Measurements from ENCODE around the gene ADD2.
A peak's percentile ranks its signal among the peaks of the same experiment; 100 is the strongest.

The ADD2 gene

GRCh38 chr2:70651014-70651413 lies 117.0 kb downstream of the ADD2 start:
- no peak for ATAC-seq
- no peak for TF ChIP-seq ZNF8 (CRISPR knock-in tag; IDR thresholded peaks at IDR 0.05)
- TF ChIP-seq ZFP30 (CRISPR knock-in tag; IDR thresholded peaks at IDR 0.05) = no peak
- TF ChIP-seq CREB5 (CRISPR knock-in tag; IDR thresholded peaks at IDR 0.05; ENCODE audit: low read depth) = no peak
- no peak for TF ChIP-seq ZC3H10 (CRISPR knock-in tag; IDR thresholded peaks at IDR 0.05)
- no peak for TF ChIP-seq ISL1 (CRISPR knock-in tag; IDR thresholded peaks at IDR 0.05)

- TF ChIP-seq ZC3H10 (CRISPR knock-in tag; IDR thresholded peaks at IDR 0.05) = no peak
- TF ChIP-seq TCF4 (CRISPR knock-in tag; IDR thresholded peaks at IDR 0.05; ENCODE audit: borderline replicate concordance) = no peak
- no peak for TF ChIP-seq ZNF70 (CRISPR knock-in tag; IDR thresholded peaks at IDR 0.05)
- no peak for TF ChIP-seq ZNF8 (CRISPR knock-in tag; IDR thresholded peaks at IDR 0.05)
- no peak for TF ChIP-seq GLIS3 (CRISPR knock-in tag; IDR thresholded peaks at IDR 0.05)
- no peak for TF ChIP-seq OSR1 (CRISPR knock-in tag; IDR thresholded peaks at IDR 0.05)
- TF ChIP-seq ARNTL (CRISPR knock-in tag; IDR thresholded peaks at IDR 0.05; ENCODE audit: borderline replicate concordance, low read depth) = no peak
- TF ChIP-seq BACH2 (CRISPR knock-in tag; IDR thresholded peaks at IDR 0.05; ENCODE audit: borderline replicate concordance) = no peak
- no peak for TF ChIP-seq ZFP3 (CRISPR knock-in tag; IDR thresholded peaks at IDR 0.05)
- no peak for TF ChIP-seq POU6F1 (CRISPR knock-in tag; IDR thresholded peaks at IDR 0.05; ENCODE audit: borderline replicate concordance, low read depth)
- no peak for TF ChIP-seq TSHZ2 (CRISPR knock-in tag; IDR thresholded peaks at IDR 0.05)
- TF ChIP-seq ZNF565 (CRISPR knock-in tag; conservative IDR thresholded peaks at IDR 0.05; ENCODE audit: low read depth) = no peak
- no peak for ATAC-seq
These were observed 119.0 kb downstream of the ADD2 start for GRCh38 chr2:70648961-70649360.

GRCh38 chr2:70647873-70648481 lies 120.0 kb downstream of the ADD2 start:
- ATAC-seq = peak; percentile 94
- TF ChIP-seq ARNTL (CRISPR knock-in tag; IDR thresholded peaks at IDR 0.05; ENCODE audit: borderline replicate concordance, low read depth) (no peak), PATZ1 (CRISPR knock-in tag; IDR thresholded peaks at IDR 0.05; ENCODE audit: borderline replicate concordance) (no peak), ESRRG (CRISPR knock-in tag; IDR thresholded peaks at IDR 0.05) (no peak), ZNF70 (CRISPR knock-in tag; IDR thresholded peaks at IDR 0.05) (no peak), OSR1 (CRISPR knock-in tag; IDR thresholded peaks at IDR 0.05) (no peak), TSHZ2 (CRISPR knock-in tag; IDR thresholded peaks at IDR 0.05) (no peak), POU6F1 (CRISPR knock-in tag; IDR thresholded peaks at IDR 0.05; ENCODE audit: borderline replicate concordance, low read depth) (no peak), GLIS3 (CRISPR knock-in tag; IDR thresholded peaks at IDR 0.05) (no peak), CSRNP3 (CRISPR knock-in tag; IDR thresholded peaks at IDR 0.05) (no peak), ISL1 (CRISPR knock-in tag; IDR thresholded peaks at IDR 0.05) (no peak), ZNF565 (CRISPR knock-in tag; conservative IDR thresholded peaks at IDR 0.05; ENCODE audit: low read depth) (no peak), SNAI2 (CRISPR knock-in tag; IDR thresholded peaks at IDR 0.05) (no peak), CREB5 (CRISPR knock-in tag; IDR thresholded peaks at IDR 0.05; ENCODE audit: low read depth) (no peak)

All from SK-N-SH treated with all-trans-retinoic acid at 6 μM for 48 hours (cell line).